HepG2 (cell line): ENCODE results near the gene OGFR. TPM values are rescaled to one million over a fixed set of nuclear protein-coding genes. Genes with fewer than 3 reads are reported as not detected.

Experiments
- ATAC-seq: fragments of 200-7000 bp; cut with Tn5 transposase; 3 replicates; pipeline ENCODE4 v1.9.1; 2020; ENCODE audit warnings: mild to moderate bottlenecking, moderate library complexity
- BruUV-seq: library from RNA; stranded (reverse); fragments of 400-500 nt; replicated peaks from 2 replicates; lab custom pipeline; 2021; lab: Mats Ljungman, UMichigan
- CTCF ChIA-PET: fragments of 300-600 bp; formaldehyde crosslinking; extraction: SDS; loops from one replicate; lab custom pipeline; 2021; ENCODE audit warnings: low total read pairs, inconsistent platforms, low intra/inter-chr PET ratio; lab: Yijun Ruan, JAX
- POLR2A ChIA-PET: fragments of 350-600 bp; sonication (Branson Sonifier 250); formaldehyde crosslinking; loops from one replicate; lab custom pipeline; 2020; ENCODE audit warnings: antibody characterized with exemption, inconsistent platforms; lab: Yijun Ruan, JAX
- DNase-seq: peaks from one replicate; pipeline ENCODE4 v3.0.0-alpha.2; 2015; ENCODE audit warnings: low spot score
- FAIRE-seq: peaks from 3 replicates; lab custom pipeline; 2011; peaks lifted over from hg19 to GRCh38; lab: Jason Lieb, UNC
- H2AFZ ChIP-seq: one replicate; pipeline ENCODE4 v1.6.1; 2011; ENCODE audit warnings: low read length, inconsistent platforms
- H3K27ac ChIP-seq: fragments of 300-600 bp; 3 replicates; pipeline ENCODE4 v1.8.0; 2011; ENCODE audit warnings: mixed run types, mild to moderate bottlenecking, mixed read lengths, low read length, inconsistent platforms; ENCODE audit not compliant: insufficient read depth; ENCODE audit errors: extremely low read length
- H3K27me3 ChIP-seq, 2 experiments: fragments of 200-600 bp in 1 of 2; 2 replicates in 1 of 2; 3 replicates in 1 of 2; pipeline versions ENCODE4 v1.6.0 to v1.8.0; 2011; ENCODE audit warnings: low read length in 2 of 2, mild to moderate bottlenecking in 2 of 2, moderate library complexity in 2 of 2, inconsistent platforms in 1 of 2; ENCODE audit not compliant: insufficient read depth in 2 of 2, control insufficient read depth in 1 of 2
- H3K36me3 ChIP-seq, 2 experiments: fragments of 200-600 bp in 1 of 2; replicated peaks in 1 of 2; 2 replicates in 1 of 2; 3 replicates in 1 of 2; pipeline versions ENCODE4 v1.5.1 to v1.8.0; 2011; ENCODE audit warnings: low read length in 2 of 2, inconsistent platforms in 1 of 2; ENCODE audit not compliant: insufficient read depth in 2 of 2, control insufficient read depth in 1 of 2
- H3K4me1 ChIP-seq: 2 replicates; pipeline ENCODE4 v1.5.1; 2012; ENCODE audit warnings: low read length, inconsistent platforms; ENCODE audit not compliant: insufficient read depth
- H3K4me2 ChIP-seq: 2 replicates; pipeline ENCODE4 v1.6.0; 2011; ENCODE audit warnings: low read depth, low read length, inconsistent platforms
- H3K4me3 ChIP-seq, 3 experiments: fragments of 200-600 bp in 1 of 3; sonication (generic), shearing (Covaris generic) in 1 of 3; replicated peaks in 1 of 3; 2 replicates each; pipeline ENCODE4 v1.5.1; 2011 to 2016; ENCODE audit warnings: low read length in 3 of 3, inconsistent platforms in 2 of 3, low read depth in 2 of 3, mild to moderate bottlenecking in 2 of 3, control low read depth in 1 of 3, mixed read lengths in 1 of 3; ENCODE audit not compliant: insufficient read depth in 1 of 3
- H3K79me2 ChIP-seq: one replicate; pipeline ENCODE4 v1.6.1; 2011; ENCODE audit warnings: low read length, inconsistent platforms; ENCODE audit not compliant: insufficient read depth
- H3K9ac ChIP-seq: 2 replicates; pipeline ENCODE4 v1.6.0; 2011; ENCODE audit warnings: mild to moderate bottlenecking, low read depth, low read length, inconsistent platforms; ENCODE audit not compliant: insufficient read depth
- H3K9me3 ChIP-seq: 2 replicates; pipeline ENCODE4 v1.5.1; 2012; ENCODE audit warnings: mild to moderate bottlenecking, low read length
- H4K20me1 ChIP-seq: 2 replicates; pipeline ENCODE4 v1.6.0; 2011; ENCODE audit warnings: inconsistent platforms, mild to moderate bottlenecking, low read length, moderate library complexity; ENCODE audit not compliant: insufficient read depth
- AFF4 ChIP-seq: sonication (generic); formaldehyde crosslinking; IDR thresholded peaks from 2 replicates; pipeline ENCODE4 v1.4.0; 2020; ENCODE audit warnings: missing genetic modification reagents
- ARNT ChIP-seq: fragments of 450-650 bp; IDR thresholded peaks from 2 replicates; pipeline ENCODE4 v1.6.1; 2017
- FOSL2 ChIP-seq: sonication (generic); formaldehyde crosslinking; IDR thresholded peaks from 2 replicates; pipeline ENCODE4 v1.4.0; 2020; ENCODE audit warnings: missing genetic modification reagents
- GTF2F1 ChIP-seq: fragments of 150-350 bp; IDR thresholded peaks from 2 replicates; pipeline ENCODE4 v1.6.1; 2014; ENCODE audit warnings: low read length
- HMG20B ChIP-seq: conservative IDR thresholded peaks from 2 replicates; pipeline ENCODE4 v1.6.1; 2016; ENCODE audit warnings: missing genetic modification reagents, missing compliant biosample characterization
- HOMEZ ChIP-seq: IDR thresholded peaks from 2 replicates; pipeline ENCODE4 v1.6.1; 2016; ENCODE audit warnings: low read depth
- IKZF5 ChIP-seq: IDR thresholded peaks from 2 replicates; pipeline ENCODE4 v1.6.1; 2018; ENCODE audit warnings: missing genetic modification reagents, mild to moderate bottlenecking, missing compliant biosample characterization
- KDM1A ChIP-seq: IDR thresholded peaks from 2 replicates; pipeline ENCODE4 v1.6.1; 2016; ENCODE audit warnings: missing compliant biosample characterization
- KLF12 ChIP-seq: sonication (generic); formaldehyde crosslinking; IDR thresholded peaks from 2 replicates; pipeline ENCODE4 v1.4.0; 2020; ENCODE audit warnings: missing genetic modification reagents, borderline replicate concordance
- NR2F1 ChIP-seq, 2 experiments: fragments of 450-650 bp in 1 of 2; formaldehyde crosslinking in 1 of 2; IDR thresholded peaks; 2 replicates each; pipeline versions ENCODE4 v1.5.0 to v1.6.1; 2016 to 2020; ENCODE audit warnings: mild to moderate bottlenecking in 1 of 2, missing compliant biosample characterization in 1 of 2, missing genetic modification reagents in 1 of 2, moderate library complexity in 1 of 2
- PHF21A ChIP-seq: sonication (generic); formaldehyde crosslinking; IDR thresholded peaks from 2 replicates; pipeline ENCODE4 v1.5.0; 2020; ENCODE audit warnings: mild to moderate bottlenecking, missing genetic modification reagents
- SMAD9 ChIP-seq: sonication (generic); formaldehyde crosslinking; IDR thresholded peaks from 2 replicates; pipeline ENCODE4 v1.5.1; 2020; ENCODE audit warnings: mild to moderate bottlenecking, missing genetic modification reagents
- TARDBP ChIP-seq: sonication (generic); formaldehyde crosslinking; IDR thresholded peaks from 2 replicates; pipeline ENCODE4 v1.8.0; 2022; ENCODE audit warnings: mild to moderate bottlenecking, missing genetic modification reagents
- TBP ChIP-seq: sonication (generic); formaldehyde crosslinking; IDR thresholded peaks from 2 replicates; pipeline ENCODE4 v1.5.0; 2020; ENCODE audit warnings: missing genetic modification reagents
- ZKSCAN1 ChIP-seq: fragments of 150-350 bp; IDR thresholded peaks from 2 replicates; pipeline ENCODE4 v1.6.1; 2014; ENCODE audit warnings: low read length
- ZNF124 ChIP-seq: sonication (generic); formaldehyde crosslinking; IDR thresholded peaks from 2 replicates; pipeline ENCODE4 v1.4.0; 2020; ENCODE audit warnings: missing genetic modification reagents
- WGBS: methylation state at CpG from one replicate; pipeline ENCODE4 v1.1.6; 2017; ENCODE audit warnings: low lambda C conversion rate; 5-methylcytosine and 5-hydroxymethylcytosine counted together
- in situ Hi-C: cut with HindIII; loops from 2 replicates; pipeline ENCODE4 v1.10.0; 2017; ENCODE audit warnings: low pct_unique_long_range_greater_than_20kb; ENCODE audit not compliant: extremely low pct_ligation_motif_present
- intact Hi-C: fragments of 100-400 bp; cut with micrococcal nuclease; formaldehyde crosslinking; loops from one replicate; pipeline ENCODE4 v1.10.0; 2022; ENCODE audit not compliant: unreplicated experiment
- polyA plus RNA-seq, 8 experiments: library from polyadenylated mRNA; depleted of rRNA in 3 of 8; stranded (reverse) in 7 of 8; unstranded in 1 of 8; fragments of >200 nt; fragmentation: Illumina TruSeq in 4 of 8; extraction: Trizol in 4 of 8; gene quantifications; 2 replicates each; pipeline versions ENCODE4 v1.2.1 to v1.2.3, GENCODE V29; 2011 to 2016; ENCODE audit warnings: low read depth in 4 of 8, missing spikeins in 1 of 8, mixed read lengths in 1 of 8; ENCODE audit not compliant: insufficient read depth in 1 of 8
- total RNA-seq, 5 experiments: library from RNA; depleted of rRNA; stranded (reverse); fragments of >200 nt; fragmentation: Illumina TruSeq; extraction: Trizol; gene quantifications; 2 replicates each; pipeline ENCODE4 v1.2.3, GENCODE V29; 2016; ENCODE audit warnings: low read depth in 1 of 5

Gene OGFR
- total and polyA plus RNA-seq, 2 of the 13 experiments (the other 11 are each of a cell fraction or from before 2014, with no cell fraction given): 47.7 to 81.8 TPM

GRCh38 chr20:62765432-62766070 is 39.1 kb upstream of the OGFR start:
- Histone ChIP-seq H3K36me3 (no peaks in the 10 kb centered on the region), H3K79me2 (no peaks in the 10 kb centered on the region), H3K27ac (no peak overlapping the region), H3K27me3 (peaks cover 50 to 96% of the 10 kb centered on the region in 2 experiments), H3K4me1 (no peaks in the 10 kb centered on the region), H3K4me3 (no peak overlapping the region), H3K4me2 (no peak overlapping the region), H3K9ac (no peak overlapping the region), H2AFZ (no peak overlapping the region), H4K20me1 (peaks cover 3% of the 10 kb centered on the region; the same call in 1 of the 2 replicates), H3K9me3 (no peaks in the 10 kb centered on the region)
- in situ Hi-C loops: no loop called here
- FAIRE-seq: no peak
- DNase-seq: no peak
- CTCF ChIA-PET: no interaction called here
- POLR2A ChIA-PET: no interaction called here
- ATAC-seq: no peak
- intact Hi-C loops: no loop called here
- no TSS peak for BruUV-seq
- no peak for TF ChIP-seq TBP (CRISPR knock-in tag)
- TF ChIP-seq KLF12 (CRISPR knock-in tag): no peak
- TF ChIP-seq FOSL2 (CRISPR knock-in tag): no peak
- TF ChIP-seq TARDBP (CRISPR knock-in tag): no peak
- TF ChIP-seq PHF21A: no peak
- TF ChIP-seq AFF4 (CRISPR knock-in tag): no peak
- no peak for TF ChIP-seq HOMEZ
- no peak for TF ChIP-seq SMAD9 (CRISPR knock-in tag)
- no peak for TF ChIP-seq ZKSCAN1
- no peak for TF ChIP-seq HMG20B (CRISPR knock-in tag)
- TF ChIP-seq ARNT: no peak
- no peak for TF ChIP-seq KDM1A (CRISPR knock-in tag)
- TF ChIP-seq ZNF124 (CRISPR knock-in tag): no peak
- TF ChIP-seq IKZF5 (CRISPR knock-in tag): no peak
- TF ChIP-seq GTF2F1: no peak
- TF ChIP-seq NR2F1 (CRISPR knock-in tag; IDR thresholded peaks at IDR 0.05): no peak
- WGBS: 12% methylated on average over 12 of the region's 15 CpGs
